GM12878 (cell line): Measurements from ENCODE around the gene TMEM163. TPM values are rescaled to one million over a fixed set of nuclear protein-coding genes. Genes with fewer than 3 reads are reported as not detected.

ENCODE experiments used
- ATAC-seq: fragments of 200-7000 bp; cut with Tn5 transposase; 3 replicates; pipeline ENCODE4 v1.9.1; 2020; ENCODE audit warnings: mild to moderate bottlenecking, moderate library complexity
- BruUV-seq: library from RNA; stranded (reverse); fragments of 400-500 nt; replicated peaks from 2 replicates; lab custom pipeline; 2021; lab: Mats Ljungman, UMichigan
- CTCF ChIA-PET: fragments of 300-600 bp; sonication (Branson Sonifier 250); formaldehyde crosslinking; extraction: SDS; loops from one replicate; lab custom pipeline; 2021; ENCODE audit warnings: inconsistent platforms; lab: Yijun Ruan, JAX
- POLR2A ChIA-PET: fragments of 350-600 bp; formaldehyde crosslinking; extraction: SDS; loops from one replicate; lab custom pipeline; 2021; ENCODE audit warnings: inconsistent platforms; lab: Charles Lee
- RAD21 ChIA-PET: fragments of 300-600 bp; sonication (Branson Sonifier 250); formaldehyde crosslinking; loops from one replicate; lab custom pipeline; 2023; ENCODE audit warnings: antibody characterized with exemption; ENCODE audit not compliant: unreplicated experiment; lab: Charles Lee
- SMC1A ChIA-PET: fragments of 300-600 bp; sonication (Branson Sonifier 250); formaldehyde crosslinking; loops from one replicate; lab custom pipeline; 2023; ENCODE audit not compliant: unreplicated experiment, uncharacterized antibody; lab: Charles Lee
- DNase-seq: peaks from one replicate; pipeline ENCODE4 v3.0.0-alpha.2; 2011; ENCODE audit warnings: low read depth, low spot score
- FAIRE-seq: peaks from 3 replicates; lab custom pipeline; 2011; peaks lifted over from hg19 to GRCh38; lab: Jason Lieb, UNC
- H2AFZ ChIP-seq: 2 replicates; pipeline ENCODE4 v1.6.0; 2011; ENCODE audit warnings: low read depth, low read length, control low read depth; ENCODE audit not compliant: control insufficient read depth
- H3K27ac ChIP-seq: 2 replicates; pipeline ENCODE4 v1.5.1; 2011; ENCODE audit warnings: control low read depth; ENCODE audit not compliant: control insufficient read depth, insufficient read depth
- H3K27me3 ChIP-seq, 2 experiments: replicated peaks in 1 of 2; 2 replicates each; pipeline versions ENCODE4 v1.6.0 to v1.6.1; 2011; ENCODE audit warnings: low read length in 1 of 2; ENCODE audit not compliant: control insufficient read depth in 2 of 2, insufficient read depth in 2 of 2
- H3K36me3 ChIP-seq, 2 experiments: 2 replicates each; pipeline ENCODE4 v1.5.1; 2011; ENCODE audit warnings: low read length in 1 of 2; ENCODE audit not compliant: control insufficient read depth in 2 of 2, insufficient read depth in 2 of 2
- H3K4me1 ChIP-seq: 2 replicates; pipeline ENCODE4 v1.6.1; 2011; ENCODE audit warnings: mild to moderate bottlenecking, low read length, moderate library complexity, mixed read lengths; ENCODE audit not compliant: control insufficient read depth, insufficient read depth
- H3K4me2 ChIP-seq: 2 replicates; pipeline ENCODE4 v1.6.0; 2011; ENCODE audit warnings: control low read depth; ENCODE audit not compliant: control insufficient read depth, insufficient read depth
- H3K4me3 ChIP-seq: fragments of 200-600 bp; sonication (generic); 2 replicates; pipeline ENCODE4 v1.5.1; 2016
- H3K79me2 ChIP-seq: 2 replicates; pipeline ENCODE4 v1.6.0; 2011; ENCODE audit warnings: low read length; ENCODE audit not compliant: control insufficient read depth, insufficient read depth
- H3K9ac ChIP-seq: 2 replicates; pipeline ENCODE4 v1.8.0; 2011; ENCODE audit warnings: low read length, control low read depth, mixed read lengths; ENCODE audit not compliant: control insufficient read depth, insufficient read depth
- H3K9me3 ChIP-seq: replicated peaks from 3 replicates; pipeline ENCODE4 v1.5.1; 2011; ENCODE audit warnings: mild to moderate bottlenecking, low read length; ENCODE audit not compliant: control insufficient read depth, insufficient read depth
- H4K20me1 ChIP-seq: 2 replicates; pipeline ENCODE4 v1.6.0; 2011; ENCODE audit not compliant: control insufficient read depth, insufficient read depth
- CEBPB ChIP-seq, 2 experiments: fragments of 150-350 bp in 1 of 2; IDR thresholded peaks; 2 replicates each; pipeline ENCODE4 v1.6.1; 2012 to 2014; ENCODE audit warnings: low read depth in 2 of 2, low read length in 2 of 2, borderline replicate concordance in 1 of 2, inconsistent platforms in 1 of 2
- CREB1 ChIP-seq: IDR thresholded peaks from 2 replicates; pipeline ENCODE4 v1.6.1; 2012; ENCODE audit warnings: low read depth, mild to moderate bottlenecking, inconsistent platforms
- FOXK2 ChIP-seq: fragments of 450-650 bp; IDR thresholded peaks from 2 replicates; pipeline ENCODE4 v1.6.1; 2017; ENCODE audit warnings: mild to moderate bottlenecking, moderate library complexity
- HCFC1 ChIP-seq: fragments of 150-350 bp; IDR thresholded peaks from 2 replicates; pipeline ENCODE4 v1.6.1; 2014; ENCODE audit warnings: low read length
- HDAC2 ChIP-seq: fragments of 200-600 bp; sonication (generic); IDR thresholded peaks from 2 replicates; pipeline ENCODE4 v1.6.1; 2017
- HDGF ChIP-seq: fragments of 450-650 bp; IDR thresholded peaks from 2 replicates; pipeline ENCODE4 v1.6.1; 2016; ENCODE audit warnings: antibody characterized with exemption
- JUNB ChIP-seq: IDR thresholded peaks from 2 replicates; pipeline ENCODE4 v1.6.1; 2016; ENCODE audit warnings: antibody characterized with exemption, mild to moderate bottlenecking
- KAT2A ChIP-seq: conservative IDR thresholded peaks from 2 replicates; pipeline ENCODE4 v1.6.1; 2011; ENCODE audit warnings: low read depth, low read length; ENCODE audit not compliant: control insufficient read depth
- MYB ChIP-seq: fragments of 150-350 bp; IDR thresholded peaks from 2 replicates; pipeline ENCODE4 v1.6.1; 2014; ENCODE audit warnings: mild to moderate bottlenecking, low read depth, low read length, borderline replicate concordance
- PAX5 ChIP-seq: IDR thresholded peaks from 2 replicates; pipeline ENCODE4 v1.6.1; 2011; ENCODE audit warnings: low read depth, low read length, borderline replicate concordance
- PAX8 ChIP-seq: fragments of 450-650 bp; IDR thresholded peaks from 2 replicates; pipeline ENCODE4 v1.6.1; 2017; ENCODE audit warnings: mild to moderate bottlenecking, moderate library complexity
- POLR2A ChIP-seq: IDR thresholded peaks from 2 replicates; pipeline ENCODE4 v1.6.1; 2011; ENCODE audit warnings: low read depth, mild to moderate bottlenecking, low read length
- RFX5 ChIP-seq: IDR thresholded peaks from 2 replicates; pipeline ENCODE4 v1.6.1; 2011; ENCODE audit warnings: low read depth, low read length, improper control_type of control experiment
- SRF ChIP-seq, 2 experiments: IDR thresholded peaks; 2 replicates each; pipeline ENCODE4 v1.6.1; 2011; ENCODE audit warnings: low read depth in 2 of 2, low read length in 2 of 2, mild to moderate bottlenecking in 1 of 2, moderate library complexity in 1 of 2
- TARDBP ChIP-seq: IDR thresholded peaks from 2 replicates; pipeline ENCODE4 v1.6.1; 2016; ENCODE audit warnings: borderline replicate concordance
- TCF7 ChIP-seq: IDR thresholded peaks from 2 replicates; pipeline ENCODE4 v1.6.1; 2014; ENCODE audit warnings: antibody characterized with exemption, borderline replicate concordance
- ZNF207 ChIP-seq: fragments of 450-650 bp; IDR thresholded peaks from 2 replicates; pipeline ENCODE4 v1.6.1; 2014; ENCODE audit warnings: antibody characterized with exemption, mild to moderate bottlenecking, borderline replicate concordance
- ZNF274 ChIP-seq: IDR thresholded peaks from one replicate; pipeline ENCODE4 v1.8.0; 2011; ENCODE audit not compliant: insufficient read length, insufficient read depth
- ZNF384 ChIP-seq: IDR thresholded peaks from 2 replicates; pipeline ENCODE4 v1.6.1; 2012; ENCODE audit warnings: low read depth, mild to moderate bottlenecking, low read length, improper control_type of control experiment, borderline replicate concordance
- whole genome bisulfite sequencing: methylation state at CpG from one replicate; pipeline ENCODE4 v1.1.6; 2016; ENCODE audit warnings: low lambda C conversion rate; ENCODE audit not compliant: insufficient replicate concordance, insufficient coverage; ENCODE audit errors: missing lambda C conversion rate; 5-methylcytosine and 5-hydroxymethylcytosine counted together
- in situ Hi-C: fragments of 300-500 bp; cut with MboI; formaldehyde crosslinking; loops from 9 replicates; pipeline ENCODE4 v1.14.3; 2018; ENCODE audit warnings: mixed read lengths
- intact Hi-C: fragments of 100-400 bp; cut with micrococcal nuclease; formaldehyde crosslinking; loops from one replicate; pipeline ENCODE4 v1.14.2; 2022; ENCODE audit not compliant: unreplicated experiment
- polyA plus RNA-seq, 11 experiments: library from polyadenylated mRNA; depleted of rRNA in 4 of 11; unstranded in 6 of 11; stranded (reverse) in 5 of 11; fragments of >200 nt; fragmentation: Nextera tagmentation in 4 of 11; fragmentation: Illumina TruSeq in 1 of 11; extraction: Ambion mirVana in 4 of 11; extraction: Trizol in 1 of 11; gene quantifications; 1 replicate in 1 of 11; 2 replicates in 10 of 11; pipeline versions ENCODE4 v1.2.1 to v1.2.3, GENCODE V29; 2011 to 2016; ENCODE audit warnings: inconsistent platforms in 2 of 11, missing spikeins in 2 of 11, low read depth in 1 of 11
- total RNA-seq, 4 experiments: library from RNA; depleted of rRNA in 3 of 4; stranded (reverse); fragments of >200 nt in 3 of 4; fragmentation: Illumina TruSeq in 1 of 4; extraction: Trizol in 1 of 4; gene quantifications; 2 replicates each; pipeline versions ENCODE4 v1.2.1 to v1.2.3, GENCODE V29; 2013 to 2021
- TF ChIP-seq, protein P1 (sequence below): fragments of 450-650 bp; IDR thresholded peaks from 2 replicates; pipeline ENCODE4 v1.6.1; 2014; ENCODE audit warnings: mild to moderate bottlenecking

TMEM163 gene
- total and polyA plus RNA-seq, 10 of the 15 experiments (the other 5 are each of a cell fraction or from before 2014, with no cell fraction given) = 0.05 to 0.11 (median 0.07) TPM; not detected in 4

DNA sequence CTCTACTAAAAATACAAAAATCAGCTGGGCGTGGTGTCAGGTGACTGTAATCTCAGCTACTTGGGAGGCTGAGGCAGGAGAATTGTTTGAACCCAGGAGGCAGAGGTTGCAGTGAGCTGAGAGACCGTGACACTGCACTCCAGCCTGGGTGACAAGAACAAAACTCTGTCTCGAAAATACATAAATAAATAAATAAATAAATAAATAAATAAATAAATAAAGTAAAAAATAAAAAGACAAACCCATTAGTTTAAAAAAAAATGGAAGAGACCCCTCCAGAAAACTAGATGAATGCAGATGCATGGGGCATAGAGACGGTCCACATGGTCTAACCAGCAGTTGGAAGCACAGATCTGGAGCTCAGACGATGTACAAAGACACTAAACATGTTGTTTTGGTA, 18.1 kb downstream of the TMEM163 start:
- POLR2A ChIA-PET = no interaction called here
- no peak overlapping the region for H3K4me2 ChIP-seq
- no peak overlapping the region for H3K9ac ChIP-seq
- no peaks in the 10 kb centered on the region for H3K4me1 ChIP-seq
- CTCF ChIA-PET = interaction anchor here (1.6 kb wide), 1 partner anchor 198 kb away, joined by 3 read pairs; no protein-coding TSS in a partner anchor
- H2AFZ ChIP-seq = no peak overlapping the region
- no peaks in the 10 kb centered on the region for H3K9me3 ChIP-seq
- ATAC-seq (no peak), DNase-seq (no peak)
- 37% methylated on average over 5 of the region's 5 CpGs for WGBS
- RAD21 ChIA-PET = no interaction called here
- no TSS peak for BruUV-seq
- SMC1A ChIA-PET = no interaction called here
- H3K36me3 ChIP-seq = no peaks in the 10 kb centered on the region
- in situ Hi-C loops = no loop called here
- TF ChIP-seq, protein P1, sequence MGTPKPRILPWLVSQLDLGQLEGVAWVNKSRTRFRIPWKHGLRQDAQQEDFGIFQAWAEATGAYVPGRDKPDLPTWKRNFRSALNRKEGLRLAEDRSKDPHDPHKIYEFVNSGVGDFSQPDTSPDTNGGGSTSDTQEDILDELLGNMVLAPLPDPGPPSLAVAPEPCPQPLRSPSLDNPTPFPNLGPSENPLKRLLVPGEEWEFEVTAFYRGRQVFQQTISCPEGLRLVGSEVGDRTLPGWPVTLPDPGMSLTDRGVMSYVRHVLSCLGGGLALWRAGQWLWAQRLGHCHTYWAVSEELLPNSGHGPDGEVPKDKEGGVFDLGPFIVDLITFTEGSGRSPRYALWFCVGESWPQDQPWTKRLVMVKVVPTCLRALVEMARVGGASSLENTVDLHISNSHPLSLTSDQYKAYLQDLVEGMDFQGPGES = no peak
- TF ChIP-seq JUNB = no peak
- no peak for TF ChIP-seq CREB1
- no peak for TF ChIP-seq PAX5
- TF ChIP-seq SRF (IDR thresholded peaks at IDR 0.05; ENCODE audit: low read depth in 2 of 2, low read length in 2 of 2) = no peak
- no peak for TF ChIP-seq HDGF
- TF ChIP-seq PAX8 = no peak
- TF ChIP-seq TARDBP = no peak
- TF ChIP-seq ZNF274 = no peak
- no peak for TF ChIP-seq RFX5
- TF ChIP-seq ZNF207 = no peak
- TF ChIP-seq HCFC1 = no peak
- TF ChIP-seq ZNF384 = no peak
- TF ChIP-seq POLR2A = no peak
- no peak for TF ChIP-seq FOXK2
- TF ChIP-seq KAT2A = no peak
- no peak for TF ChIP-seq MYB
- TF ChIP-seq HDAC2 = no peak
- TF ChIP-seq CEBPB (IDR thresholded peaks at IDR 0.05; ENCODE audit: borderline replicate concordance in 1 of 2, low read depth in 2 of 2, low read length in 2 of 2) = no peak
- TF ChIP-seq TCF7 = no peak
- TF ChIP-seq, all 136 proteins: peak for 0
- Histone ChIP-seq H4K20me1 (no peaks in the 10 kb centered on the region; the same call in 1 of the 2 replicates), H3K27ac (no peak overlapping the region), H3K27me3 (no peaks in the 10 kb centered on the region), H3K79me2 (no peaks in the 10 kb centered on the region), H3K4me3 (no peak overlapping the region)
- intact Hi-C loops = no loop called here
- FAIRE-seq = no peak
